Omental fat pad (tissue), 4 donors: ENCODE results near the gene RPL12. TPM values are rescaled to one million over a fixed set of nuclear protein-coding genes. Genes with fewer than 3 reads are reported as not detected.

Experiments
- ATAC-seq: fragments of 150-250 bp; one replicate; pipeline ENCODE4 v1.9.1; 2016; ENCODE audit warnings: mild to moderate bottlenecking, moderate library complexity; ENCODE audit not compliant: low FRiP score
- DNase-seq: peaks from one replicate; pipeline ENCODE4 v3.0.0-alpha.2; 2019; ENCODE audit warnings: low spot score
- total RNA-seq, 4 donors: library from RNA; depleted of rRNA; stranded (reverse); fragments of >200 nt; gene quantifications; one replicate each; pipeline ENCODE4 v1.1.0, GENCODE V29; 2016
- TF ChIP-seq, protein P1 (sequence below), 3 donors: fragments of 450-650 bp; IDR thresholded peaks; one replicate each; pipeline ENCODE4 v1.5.1; 2016 to 2017; ENCODE audit warnings: antibody characterized with exemption in 3 of 3, mild to moderate bottlenecking in 3 of 3, moderate library complexity in 2 of 3

The RPL12 gene
- total RNA-seq, 4 donors from 2014 or later, result 2,044 to 2,498 (median 2,365) TPM

DNA sequence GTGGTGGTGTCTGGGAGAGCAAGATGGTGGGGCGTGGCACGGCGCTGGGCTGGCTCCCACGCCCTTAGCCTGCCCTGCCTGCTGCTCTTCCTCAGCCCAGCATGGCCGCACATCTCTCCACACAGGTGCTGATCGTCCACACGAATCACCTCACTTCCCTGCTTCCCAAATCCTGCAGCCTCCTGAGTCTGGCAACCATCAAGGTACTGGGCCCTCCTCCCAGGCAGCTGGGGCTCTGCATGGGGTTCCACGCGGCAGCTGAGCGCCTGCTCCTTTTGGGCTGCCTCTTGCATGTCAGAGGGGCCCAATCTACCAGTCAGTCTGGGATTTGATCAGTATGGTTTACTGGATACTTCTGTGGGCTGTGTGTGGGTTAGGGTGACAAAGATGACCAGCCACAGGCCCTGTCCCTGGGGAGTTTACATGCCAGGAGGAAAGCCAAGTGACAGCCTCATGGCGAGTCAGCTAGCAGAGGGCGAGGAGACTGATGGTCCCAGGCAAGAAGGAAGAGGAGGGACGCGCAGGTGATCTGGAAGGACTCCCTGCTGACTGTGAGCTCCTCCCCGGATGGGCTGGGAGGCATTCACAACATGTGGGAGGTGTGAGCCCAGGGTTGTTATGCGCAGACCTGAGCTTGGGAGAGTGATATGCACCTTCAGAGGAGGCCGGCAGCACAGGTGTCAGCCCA is 6.1 kb upstream of the RPL12 start:
- ATAC-seq, result peak; percentile 12
- DNase-seq, result no peak
- TF ChIP-seq, protein P1, sequence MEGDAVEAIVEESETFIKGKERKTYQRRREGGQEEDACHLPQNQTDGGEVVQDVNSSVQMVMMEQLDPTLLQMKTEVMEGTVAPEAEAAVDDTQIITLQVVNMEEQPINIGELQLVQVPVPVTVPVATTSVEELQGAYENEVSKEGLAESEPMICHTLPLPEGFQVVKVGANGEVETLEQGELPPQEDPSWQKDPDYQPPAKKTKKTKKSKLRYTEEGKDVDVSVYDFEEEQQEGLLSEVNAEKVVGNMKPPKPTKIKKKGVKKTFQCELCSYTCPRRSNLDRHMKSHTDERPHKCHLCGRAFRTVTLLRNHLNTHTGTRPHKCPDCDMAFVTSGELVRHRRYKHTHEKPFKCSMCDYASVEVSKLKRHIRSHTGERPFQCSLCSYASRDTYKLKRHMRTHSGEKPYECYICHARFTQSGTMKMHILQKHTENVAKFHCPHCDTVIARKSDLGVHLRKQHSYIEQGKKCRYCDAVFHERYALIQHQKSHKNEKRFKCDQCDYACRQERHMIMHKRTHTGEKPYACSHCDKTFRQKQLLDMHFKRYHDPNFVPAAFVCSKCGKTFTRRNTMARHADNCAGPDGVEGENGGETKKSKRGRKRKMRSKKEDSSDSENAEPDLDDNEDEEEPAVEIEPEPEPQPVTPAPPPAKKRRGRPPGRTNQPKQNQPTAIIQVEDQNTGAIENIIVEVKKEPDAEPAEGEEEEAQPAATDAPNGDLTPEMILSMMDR (IDR thresholded peaks at IDR 0.05), result no peak

DNA sequence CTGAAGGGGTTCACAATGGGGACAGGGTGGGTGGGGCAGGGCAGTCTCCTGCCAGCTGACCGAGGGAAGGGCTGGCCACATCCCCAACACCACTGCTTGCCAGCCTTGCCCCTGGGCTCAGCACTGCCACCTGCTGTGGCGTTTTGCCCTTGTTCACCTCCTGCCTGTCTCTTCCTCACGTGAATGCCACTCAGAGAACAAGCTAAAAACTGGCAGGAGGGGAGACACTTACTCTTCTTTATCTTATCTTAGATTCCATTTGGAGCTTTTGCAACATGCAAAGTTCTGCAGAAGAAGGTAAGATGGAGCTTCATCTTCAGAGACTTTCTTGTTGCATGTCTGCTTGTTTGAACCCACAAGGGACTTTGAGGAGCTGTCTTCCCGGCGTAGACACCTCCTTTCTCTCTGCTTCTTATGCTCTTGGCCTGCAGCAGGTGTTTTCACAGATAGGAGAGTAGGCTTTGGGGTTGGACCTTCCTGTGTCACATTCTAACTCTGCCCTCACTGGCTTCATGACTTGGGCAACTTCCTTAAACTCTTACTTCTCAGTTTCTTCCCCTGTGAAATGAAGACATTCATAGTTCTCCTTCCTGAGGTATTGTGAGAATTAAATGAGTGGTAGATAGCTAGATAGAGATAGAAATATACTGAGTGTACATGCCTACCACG is 4.3 kb upstream of the RPL12 start:
- no peak for DNase-seq
- TF ChIP-seq, protein P1 (IDR thresholded peaks at IDR 0.05), result no peak
- ATAC-seq, result no peak

DNA sequence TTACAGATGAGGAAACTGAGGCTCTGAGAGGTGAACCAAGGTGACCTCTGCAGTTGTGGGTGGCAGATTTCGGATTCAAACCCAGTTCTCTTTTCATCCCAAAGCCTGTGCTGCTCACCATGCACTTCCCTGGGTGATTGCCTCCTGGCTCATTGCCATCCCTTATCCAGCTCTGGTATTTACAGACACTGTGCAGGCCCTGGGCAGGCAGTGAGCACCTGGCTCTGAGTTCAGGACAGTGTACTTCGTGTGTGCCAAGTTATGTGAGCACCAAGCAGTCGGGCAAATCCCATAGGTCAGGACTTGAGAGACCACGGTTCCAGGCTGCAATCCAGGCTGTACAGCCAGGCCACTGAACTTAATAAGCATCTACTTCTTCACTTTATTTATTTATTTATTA is 1.5 kb upstream of the RPL12 start:
- TF ChIP-seq, protein P1 (IDR thresholded peaks at IDR 0.05), result no peak
- DNase-seq (no peak), ATAC-seq (no peak)

DNA sequence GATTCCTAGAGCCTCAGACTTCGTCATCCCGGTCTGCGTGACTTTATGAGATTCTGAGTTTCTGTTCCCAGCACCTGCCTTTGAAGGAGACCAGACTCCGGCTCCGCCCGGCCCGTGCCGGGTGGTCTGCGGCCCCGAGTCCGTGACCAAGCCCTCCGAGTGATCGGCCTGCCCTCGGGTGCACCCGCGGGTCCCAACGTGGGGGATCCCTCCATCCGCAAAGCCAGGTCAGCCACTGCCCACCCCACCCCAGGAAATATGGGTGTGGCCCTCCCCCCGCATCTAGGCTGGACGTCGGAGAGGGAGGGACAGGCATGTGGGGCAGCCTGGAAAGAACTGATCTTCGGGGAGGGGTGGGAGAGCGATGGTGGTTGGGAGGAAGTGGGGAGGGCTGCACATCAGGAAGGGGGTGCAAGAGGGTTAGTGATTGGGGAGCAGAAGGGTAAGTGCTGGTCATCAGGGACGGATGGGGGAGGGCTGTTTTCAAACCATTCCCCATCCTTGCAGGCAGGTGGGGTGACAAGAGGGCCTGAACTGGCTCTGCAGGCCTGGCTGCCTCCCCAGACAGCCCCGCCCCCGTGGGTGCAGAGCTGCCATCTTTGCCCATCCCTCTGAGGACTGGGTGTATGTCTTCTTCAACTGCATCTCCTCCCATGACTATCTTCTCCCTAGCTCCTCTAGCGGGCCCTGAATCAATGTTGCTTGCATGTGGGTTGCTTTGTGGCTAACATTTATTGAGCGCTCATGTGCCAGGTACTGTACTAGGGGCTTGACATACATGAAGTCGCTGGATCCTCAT is 851 bp upstream of the RPL12 start:
- ATAC-seq (peak; percentile 12), DNase-seq (no peak)
- TF ChIP-seq, protein P1 (IDR thresholded peaks at IDR 0.05), result no peak

DNA sequence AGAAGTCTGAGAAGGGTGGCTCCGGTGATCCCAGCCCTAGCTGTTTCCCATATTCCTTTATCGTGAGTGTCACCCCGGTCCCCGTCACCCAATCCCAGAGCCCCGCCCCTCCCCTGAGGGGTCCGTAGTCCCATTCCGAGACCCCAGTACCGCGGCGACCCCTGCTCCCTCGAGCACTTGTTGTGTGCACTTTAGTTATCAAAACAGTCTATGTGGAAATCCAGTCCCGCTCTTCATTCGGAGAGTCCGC is 327 bp upstream of the RPL12 start:
- DNase-seq, result peak; percentile 31

DNA sequence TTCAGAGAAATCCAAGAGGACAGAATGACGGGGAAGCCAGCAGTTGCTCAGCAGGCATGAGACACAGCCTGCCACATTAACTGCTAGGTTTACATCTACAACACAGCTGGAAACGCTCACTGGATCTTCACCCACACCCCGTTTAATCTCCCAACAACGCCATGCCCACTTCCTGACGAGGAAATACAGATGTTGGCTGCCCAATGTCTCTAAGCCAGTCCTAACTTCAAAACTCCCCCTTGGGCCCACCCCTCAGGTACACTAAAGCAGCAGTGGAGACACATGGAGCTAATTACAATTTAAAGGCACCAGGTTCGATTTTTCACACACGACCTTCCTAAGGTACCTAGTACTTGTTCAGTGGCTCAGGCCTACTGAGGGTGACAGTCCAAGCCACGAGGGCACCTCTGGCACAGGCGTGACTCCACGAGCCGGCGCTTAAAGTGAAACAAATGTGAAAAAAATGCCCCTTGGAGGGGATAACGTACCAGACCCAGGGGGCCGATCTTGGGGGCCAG is 904 bp downstream of the RPL12 start:
- ATAC-seq, result peak; percentile 2
- no peak for DNase-seq
- TF ChIP-seq, protein P1 (IDR thresholded peaks at IDR 0.05), result no peak

More for the DNA sequence above, 327 bp upstream of the RPL12 start:
- TF ChIP-seq, protein P1 (IDR thresholded peaks at IDR 0.05), result no peak
- peak; percentile 26 for ATAC-seq
